OCI-LY7 (cell line): ENCODE measurements around the gene MYZAP.

ENCODE experiments used
- EZH2phosphoT487 ChIP-seq: fragments of 200-600 bp; sonication (generic); IDR thresholded peaks from 2 replicates; pipeline ENCODE4 v1.6.1; 2018; ENCODE audit warnings: low read depth, borderline replicate concordance, mild to moderate bottlenecking, mixed run types, antibody characterized with exemption, low read length, moderate library complexity, mixed read lengths
- TF ChIP-seq, protein P1 (sequence below): fragments of 200-600 bp; sonication (generic); conservative IDR thresholded peaks from 2 replicates; pipeline ENCODE4 v1.5.1; 2014; ENCODE audit warnings: mild to moderate bottlenecking, antibody characterized with exemption, low read length, moderate library complexity, mixed read lengths

GRCh38 chr15:57604507-57604906, 12.8 kb downstream of the MYZAP start:
- TF ChIP-seq, protein P1, sequence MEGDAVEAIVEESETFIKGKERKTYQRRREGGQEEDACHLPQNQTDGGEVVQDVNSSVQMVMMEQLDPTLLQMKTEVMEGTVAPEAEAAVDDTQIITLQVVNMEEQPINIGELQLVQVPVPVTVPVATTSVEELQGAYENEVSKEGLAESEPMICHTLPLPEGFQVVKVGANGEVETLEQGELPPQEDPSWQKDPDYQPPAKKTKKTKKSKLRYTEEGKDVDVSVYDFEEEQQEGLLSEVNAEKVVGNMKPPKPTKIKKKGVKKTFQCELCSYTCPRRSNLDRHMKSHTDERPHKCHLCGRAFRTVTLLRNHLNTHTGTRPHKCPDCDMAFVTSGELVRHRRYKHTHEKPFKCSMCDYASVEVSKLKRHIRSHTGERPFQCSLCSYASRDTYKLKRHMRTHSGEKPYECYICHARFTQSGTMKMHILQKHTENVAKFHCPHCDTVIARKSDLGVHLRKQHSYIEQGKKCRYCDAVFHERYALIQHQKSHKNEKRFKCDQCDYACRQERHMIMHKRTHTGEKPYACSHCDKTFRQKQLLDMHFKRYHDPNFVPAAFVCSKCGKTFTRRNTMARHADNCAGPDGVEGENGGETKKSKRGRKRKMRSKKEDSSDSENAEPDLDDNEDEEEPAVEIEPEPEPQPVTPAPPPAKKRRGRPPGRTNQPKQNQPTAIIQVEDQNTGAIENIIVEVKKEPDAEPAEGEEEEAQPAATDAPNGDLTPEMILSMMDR = no peak
- no peak for TF ChIP-seq EZH2phosphoT487
